Tibial nerve (tissue), 4 donors: ENCODE results near the gene IGFBP2.

Experiments
- EP300 ChIP-seq, 2 donors: sonication (generic); formaldehyde crosslinking; IDR thresholded peaks; one replicate each; pipeline ENCODE4 v1.6.1; 2017; ENCODE audit warnings: antibody characterized with exemption in 2 of 2, mild to moderate bottlenecking in 1 of 2
- POLR2A ChIP-seq, 2 donors: fragments of 450-650 bp; IDR thresholded peaks; one replicate each; pipeline ENCODE4 v1.6.1; 2017; ENCODE audit warnings: antibody characterized with exemption in 2 of 2, mild to moderate bottlenecking in 2 of 2, moderate library complexity in 2 of 2
- TF ChIP-seq, protein P1 (sequence below), 5 experiments: fragments of 200-600 bp in 3 of 5; fragments of 450-650 bp in 2 of 5; sonication (generic) in 3 of 5; IDR thresholded peaks; one replicate each; pipeline ENCODE4 v1.5.1; 2016 to 2019; ENCODE audit warnings: antibody characterized with exemption in 5 of 5, mild to moderate bottlenecking in 3 of 5, moderate library complexity in 2 of 5

DNA sequence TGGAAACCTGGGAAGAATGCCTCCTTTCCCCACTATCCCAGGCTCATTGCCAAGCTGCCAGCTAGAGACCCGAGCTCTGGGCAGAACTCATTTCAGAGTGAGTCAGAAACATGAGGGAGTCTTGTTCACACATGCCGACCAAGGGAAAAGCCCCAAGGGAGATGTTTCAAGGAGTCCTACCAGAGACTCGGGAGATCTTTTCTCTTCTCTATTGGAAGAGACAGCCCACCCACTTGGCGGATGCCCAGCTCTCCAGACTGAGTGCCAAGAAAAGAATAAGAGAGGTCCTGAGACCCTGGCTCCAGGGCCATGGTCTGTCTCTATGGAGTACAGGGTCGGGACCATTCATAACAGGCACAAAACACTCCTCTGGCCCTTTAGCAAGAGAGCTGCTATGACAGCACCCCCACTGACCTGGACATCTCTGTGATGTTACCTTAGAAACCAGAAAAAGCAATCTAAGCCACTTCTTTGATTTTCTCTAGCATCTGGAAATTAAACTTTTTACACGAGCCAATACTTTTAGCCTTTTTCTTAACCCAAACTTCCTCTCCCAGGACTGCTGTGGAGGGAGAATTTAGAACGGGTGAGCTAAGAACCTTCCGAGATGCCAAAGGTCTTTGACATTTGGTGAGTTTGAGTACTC lies 80.6 kb downstream of the IGFBP2 start:
- TF ChIP-seq, protein P1, sequence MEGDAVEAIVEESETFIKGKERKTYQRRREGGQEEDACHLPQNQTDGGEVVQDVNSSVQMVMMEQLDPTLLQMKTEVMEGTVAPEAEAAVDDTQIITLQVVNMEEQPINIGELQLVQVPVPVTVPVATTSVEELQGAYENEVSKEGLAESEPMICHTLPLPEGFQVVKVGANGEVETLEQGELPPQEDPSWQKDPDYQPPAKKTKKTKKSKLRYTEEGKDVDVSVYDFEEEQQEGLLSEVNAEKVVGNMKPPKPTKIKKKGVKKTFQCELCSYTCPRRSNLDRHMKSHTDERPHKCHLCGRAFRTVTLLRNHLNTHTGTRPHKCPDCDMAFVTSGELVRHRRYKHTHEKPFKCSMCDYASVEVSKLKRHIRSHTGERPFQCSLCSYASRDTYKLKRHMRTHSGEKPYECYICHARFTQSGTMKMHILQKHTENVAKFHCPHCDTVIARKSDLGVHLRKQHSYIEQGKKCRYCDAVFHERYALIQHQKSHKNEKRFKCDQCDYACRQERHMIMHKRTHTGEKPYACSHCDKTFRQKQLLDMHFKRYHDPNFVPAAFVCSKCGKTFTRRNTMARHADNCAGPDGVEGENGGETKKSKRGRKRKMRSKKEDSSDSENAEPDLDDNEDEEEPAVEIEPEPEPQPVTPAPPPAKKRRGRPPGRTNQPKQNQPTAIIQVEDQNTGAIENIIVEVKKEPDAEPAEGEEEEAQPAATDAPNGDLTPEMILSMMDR (IDR thresholded peaks at IDR 0.05), result no peak
- TF ChIP-seq EP300 (IDR thresholded peaks at IDR 0.05) (peak in 1 of 2 donors; percentile 34), POLR2A (IDR thresholded peaks at IDR 0.05) (no peak)
